ENCODE results near the gene OR52D1. TPM values are rescaled to one million over a fixed set of nuclear protein-coding genes. Genes with fewer than 3 reads are reported as not detected.

The OR52D1 gene
- total and polyA plus RNA-seq, 2 of the 13 experiments (the other 11 are each of a cell fraction or from before 2014, with no cell fraction given), result not detected

GRCh38 chr11:5499671-5500070 lies 11.2 kb downstream of the OR52D1 start:
- in situ Hi-C loops (cut with HindIII; ENCODE audit: extremely low pct_ligation_motif_present, low pct_unique_long_range_greater_than_20kb), result no loop called here
- no peak overlapping the region for H2AFZ ChIP-seq (ENCODE audit: low read length)
- TF ChIP-seq ZNF660 (CRISPR knock-in tag; IDR thresholded peaks at IDR 0.05; ENCODE audit: borderline replicate concordance, low read depth) (no peak), KDM5B (CRISPR knock-in tag; IDR thresholded peaks at IDR 0.05; ENCODE audit: borderline replicate concordance) (no peak), SMAD1 (CRISPR knock-in tag; IDR thresholded peaks at IDR 0.05; ENCODE audit: borderline replicate concordance, low read depth) (no peak), NFKBIZ (CRISPR knock-in tag; IDR thresholded peaks at IDR 0.05) (no peak), ZNF101 (CRISPR knock-in tag; IDR thresholded peaks at IDR 0.05; ENCODE audit: borderline replicate concordance, low read depth) (no peak)
- TF ChIP-seq, protein P1, sequence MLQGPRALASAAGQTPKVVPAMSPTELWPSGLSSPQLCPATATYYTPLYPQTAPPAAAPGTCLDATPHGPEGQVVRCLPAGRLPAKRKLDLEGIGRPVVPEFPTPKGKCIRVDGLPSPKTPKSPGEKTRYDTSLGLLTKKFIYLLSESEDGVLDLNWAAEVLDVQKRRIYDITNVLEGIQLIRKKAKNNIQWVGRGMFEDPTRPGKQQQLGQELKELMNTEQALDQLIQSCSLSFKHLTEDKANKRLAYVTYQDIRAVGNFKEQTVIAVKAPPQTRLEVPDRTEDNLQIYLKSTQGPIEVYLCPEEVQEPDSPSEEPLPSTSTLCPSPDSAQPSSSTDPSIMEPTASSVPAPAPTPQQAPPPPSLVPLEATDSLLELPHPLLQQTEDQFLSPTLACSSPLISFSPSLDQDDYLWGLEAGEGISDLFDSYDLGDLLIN (CRISPR knock-in tag; IDR thresholded peaks at IDR 0.05; ENCODE audit: borderline replicate concordance), result no peak
- TF ChIP-seq, protein P2, sequence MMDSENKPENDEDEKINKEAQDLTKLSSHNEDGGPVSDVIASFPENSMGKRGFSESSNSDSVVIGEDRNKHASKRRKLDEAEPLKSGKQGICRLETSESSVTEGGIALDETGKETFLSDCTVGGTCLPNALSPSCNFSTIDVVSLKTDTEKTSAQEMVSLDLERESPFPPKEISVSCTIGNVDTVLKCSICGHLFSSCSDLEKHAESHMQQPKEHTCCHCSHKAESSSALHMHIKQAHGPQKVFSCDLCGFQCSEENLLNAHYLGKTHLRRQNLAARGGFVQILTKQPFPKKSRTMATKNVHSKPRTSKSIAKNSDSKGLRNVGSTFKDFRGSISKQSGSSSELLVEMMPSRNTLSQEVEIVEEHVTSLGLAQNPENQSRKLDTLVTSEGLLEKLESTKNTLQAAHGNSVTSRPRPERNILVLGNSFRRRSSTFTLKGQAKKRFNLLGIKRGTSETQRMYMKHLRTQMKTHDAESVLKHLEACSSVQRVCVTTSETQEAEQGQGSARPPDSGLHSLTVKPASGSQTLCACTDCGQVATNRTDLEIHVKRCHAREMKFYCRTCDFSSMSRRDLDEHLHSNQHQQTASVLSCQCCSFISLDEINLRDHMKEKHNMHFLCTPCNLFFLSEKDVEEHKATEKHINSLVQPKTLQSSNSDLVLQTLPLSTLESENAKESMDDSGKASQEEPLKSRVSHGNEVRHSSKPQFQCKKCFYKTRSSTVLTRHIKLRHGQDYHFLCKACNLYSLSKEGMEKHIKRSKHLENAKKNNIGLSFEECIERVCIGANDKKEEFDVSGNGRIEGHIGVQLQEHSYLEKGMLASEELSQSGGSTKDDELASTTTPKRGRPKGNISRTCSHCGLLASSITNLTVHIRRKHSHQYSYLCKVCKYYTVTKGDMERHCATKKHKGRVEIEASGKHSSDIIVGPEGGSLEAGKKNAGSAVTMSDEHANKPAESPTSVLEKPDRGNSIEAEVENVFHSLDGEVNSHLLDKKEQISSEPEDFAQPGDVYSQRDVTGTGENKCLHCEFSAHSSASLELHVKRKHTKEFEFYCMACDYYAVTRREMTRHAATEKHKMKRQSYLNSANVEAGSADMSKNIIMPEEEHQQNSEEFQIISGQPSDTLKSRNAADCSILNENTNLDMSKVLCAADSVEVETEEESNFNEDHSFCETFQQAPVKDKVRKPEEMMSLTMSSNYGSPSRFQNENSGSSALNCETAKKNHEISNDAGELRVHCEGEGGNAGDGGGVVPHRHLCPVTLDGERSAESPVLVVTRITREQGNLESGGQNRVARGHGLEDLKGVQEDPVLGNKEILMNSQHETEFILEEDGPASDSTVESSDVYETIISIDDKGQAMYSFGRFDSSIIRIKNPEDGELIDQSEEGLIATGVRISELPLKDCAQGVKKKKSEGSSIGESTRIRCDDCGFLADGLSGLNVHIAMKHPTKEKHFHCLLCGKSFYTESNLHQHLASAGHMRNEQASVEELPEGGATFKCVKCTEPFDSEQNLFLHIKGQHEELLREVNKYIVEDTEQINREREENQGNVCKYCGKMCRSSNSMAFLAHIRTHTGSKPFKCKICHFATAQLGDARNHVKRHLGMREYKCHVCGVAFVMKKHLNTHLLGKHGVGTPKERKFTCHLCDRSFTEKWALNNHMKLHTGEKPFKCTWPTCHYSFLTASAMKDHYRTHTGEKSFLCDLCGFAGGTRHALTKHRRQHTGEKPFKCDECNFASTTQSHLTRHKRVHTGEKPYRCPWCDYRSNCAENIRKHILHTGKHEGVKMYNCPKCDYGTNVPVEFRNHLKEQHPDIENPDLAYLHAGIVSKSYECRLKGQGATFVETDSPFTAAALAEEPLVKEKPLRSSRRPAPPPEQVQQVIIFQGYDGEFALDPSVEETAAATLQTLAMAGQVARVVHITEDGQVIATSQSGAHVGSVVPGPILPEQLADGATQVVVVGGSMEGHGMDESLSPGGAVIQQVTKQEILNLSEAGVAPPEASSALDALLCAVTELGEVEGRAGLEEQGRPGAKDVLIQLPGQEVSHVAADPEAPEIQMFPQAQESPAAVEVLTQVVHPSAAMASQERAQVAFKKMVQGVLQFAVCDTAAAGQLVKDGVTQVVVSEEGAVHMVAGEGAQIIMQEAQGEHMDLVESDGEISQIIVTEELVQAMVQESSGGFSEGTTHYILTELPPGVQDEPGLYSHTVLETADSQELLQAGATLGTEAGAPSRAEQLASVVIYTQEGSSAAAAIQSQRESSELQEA (CRISPR knock-in tag; IDR thresholded peaks at IDR 0.05; ENCODE audit: not compliant biosample characterization), result no peak
- H3K4me2 ChIP-seq (ENCODE audit: low read depth, low read length), result no peak overlapping the region
- no peaks in the 10 kb centered on the region for H3K79me2 ChIP-seq (ENCODE audit: insufficient read depth, low read length)
- ChIA-PET POLR2A (no interaction called here), CTCF (ENCODE audit: low intra/inter-chr PET ratio, low total read pairs) (no interaction called here)
- FAIRE-seq, result no peak
- DNase-seq (ENCODE audit: low spot score), result no peak
- H3K36me3 ChIP-seq (replicated peaks in 1 of 2; ENCODE audit: control insufficient read depth in 1 of 2, insufficient read depth in 2 of 2, low read length in 2 of 2), result no peaks in the 10 kb centered on the region
- H3K27me3 ChIP-seq (ENCODE audit: control insufficient read depth in 1 of 2, insufficient read depth in 2 of 2, low read length in 2 of 2), result peaks cover 0 to 12% of the 10 kb centered on the region in 2 experiments; a peak in 1 of 5 replicates
- intact Hi-C loops (cut with micrococcal nuclease; ENCODE audit: unreplicated experiment), result no loop called here
- WGBS (ENCODE audit: low lambda C conversion rate), result 3% methylated on average over 2 of the region's 2 CpGs
- H4K20me1 ChIP-seq (ENCODE audit: insufficient read depth, low read length), result no peaks in the 10 kb centered on the region; the same call in 1 of the 2 replicates
- no peak overlapping the region for H3K4me3 ChIP-seq (replicated peaks in 1 of 3; ENCODE audit: insufficient read depth in 1 of 3, low read depth in 2 of 3, low read length in 3 of 3)
- H3K4me1 ChIP-seq (ENCODE audit: insufficient read depth, low read length), result no peaks in the 10 kb centered on the region
- no peak overlapping the region for H3K9ac ChIP-seq (ENCODE audit: insufficient read depth, low read depth, low read length)
- no peak overlapping the region for H3K27ac ChIP-seq (ENCODE audit: extremely low read length, insufficient read depth, low read length)
- H3K9me3 ChIP-seq (ENCODE audit: low read length), result no peaks in the 10 kb centered on the region
- BruUV-seq (replicated peaks), result no TSS peak
- no peak for ATAC-seq

Data from HepG2 (cell line).